Eye (tissue), 1 donor: ENCODE data around the gene RUNX2.

Experiments
- DNase-seq: peaks from one replicate; pipeline ENCODE4 v3.0.0-alpha.2; 2015

Gene RUNX2

GRCh38 chr6:45415788-45416518 lies 87.8 kb downstream of the RUNX2 start:
- no peak for DNase-seq

- no peak for DNase-seq
Observed at GRCh38 chr6:45416700-45417099, 88.6 kb downstream of the RUNX2 start.

DNA sequence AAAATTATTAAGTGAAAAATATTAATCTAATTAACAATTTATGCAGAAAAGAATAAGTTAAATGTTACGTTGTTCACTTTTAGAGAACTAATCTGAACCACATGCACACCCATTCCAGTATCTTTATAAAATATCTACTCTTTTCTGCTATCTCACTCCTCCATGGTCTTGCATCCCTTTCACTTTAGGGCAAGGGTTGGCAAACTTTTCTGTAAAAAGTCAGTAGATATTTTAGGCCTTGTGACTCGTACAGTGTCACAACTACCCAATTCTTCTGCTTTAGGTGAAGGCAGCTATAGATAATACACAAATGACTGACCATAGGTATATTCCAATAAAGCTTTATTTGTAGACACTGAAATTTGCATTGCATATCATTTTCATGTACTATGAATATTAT lies 89.3 kb downstream of the RUNX2 start:
- no peak for DNase-seq

- peak; percentile 79 for DNase-seq
Observed at GRCh38 chr6:45419571-45420082, 91.5 kb downstream of the RUNX2 start.

DNA sequence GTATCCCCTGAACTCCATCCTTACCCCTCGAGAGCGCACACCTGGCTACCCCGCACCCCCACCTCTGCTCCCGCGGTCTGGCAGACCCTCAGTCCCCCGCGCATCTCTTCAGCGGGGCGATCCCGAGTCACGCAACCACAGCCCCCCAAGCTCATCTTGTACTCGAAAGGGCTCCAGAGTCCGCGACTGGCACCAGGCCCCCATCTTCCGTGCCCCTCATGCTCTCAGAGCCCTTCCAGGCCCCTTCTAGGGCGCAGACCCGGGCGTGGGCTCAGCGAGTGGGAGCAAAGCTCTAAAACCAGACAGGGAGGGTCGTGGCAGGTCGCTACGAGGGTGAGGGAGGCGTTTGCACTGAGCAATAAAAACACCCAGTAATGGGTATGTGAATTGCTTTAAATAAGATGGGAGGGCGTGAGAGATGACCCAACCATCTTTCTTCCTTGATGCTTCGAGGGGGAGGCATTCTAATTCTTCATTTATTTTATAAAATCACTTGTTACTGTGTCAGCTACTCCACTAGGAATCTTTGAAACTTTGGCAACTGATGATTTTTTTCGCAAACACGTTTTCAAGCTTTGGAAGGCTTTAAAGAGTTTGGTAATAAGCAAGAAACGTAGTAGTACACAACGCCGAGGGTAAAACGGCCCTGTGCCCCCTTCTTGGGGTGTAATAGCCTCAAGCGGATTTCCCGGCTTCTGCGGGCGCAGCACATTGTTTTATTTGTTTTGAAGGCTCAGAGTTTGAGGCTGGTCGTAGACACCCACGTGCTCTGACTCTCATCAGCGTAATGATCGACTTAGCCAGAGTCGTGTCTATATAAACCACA lies 92.2 kb downstream of the RUNX2 start:
- DNase-seq: peak; percentile 72

- DNase-seq: no peak
Observed at GRCh38 chr6:45420909-45421708, 93.0 kb downstream of the RUNX2 start.

DNA sequence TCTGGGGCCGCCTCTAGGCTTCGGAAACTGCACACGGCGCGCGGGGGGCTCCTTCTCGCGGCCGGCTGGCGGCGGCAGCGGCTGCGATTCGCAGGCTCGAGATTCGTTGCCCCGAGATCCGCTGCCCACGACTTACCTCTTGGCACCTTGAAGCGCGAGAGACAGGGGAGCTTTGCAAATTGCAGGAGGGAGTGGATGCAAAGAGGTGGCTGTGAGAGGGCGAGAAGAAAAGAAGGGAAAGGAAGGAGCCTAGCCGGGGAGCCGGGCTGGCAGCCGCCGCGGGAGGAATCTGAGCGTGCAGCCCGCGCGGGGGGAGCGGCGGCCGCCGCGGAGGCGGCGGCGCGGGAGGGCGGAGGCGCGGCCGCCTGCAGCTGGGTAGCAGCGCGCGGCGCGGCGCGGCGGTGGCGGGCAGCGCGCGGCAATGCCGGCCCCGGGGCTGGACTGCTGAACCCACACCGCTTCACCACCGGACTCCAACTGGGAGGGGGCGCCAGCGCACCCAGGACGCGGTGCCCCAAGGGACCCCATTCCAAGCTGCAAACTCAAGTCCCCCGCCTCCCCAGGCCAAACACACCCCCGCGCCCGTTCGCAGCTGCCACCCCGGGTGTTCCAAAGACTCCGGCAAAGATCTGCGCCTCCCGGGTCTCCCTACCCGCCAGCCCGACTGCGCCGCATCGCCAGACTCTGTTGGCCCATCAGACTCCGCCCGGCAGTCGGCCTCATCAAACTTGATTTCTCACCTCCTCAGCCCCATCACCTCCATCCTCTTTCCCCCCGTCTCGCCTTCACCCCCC lies 93.8 kb downstream of the RUNX2 start:
- DNase-seq: peak; percentile 86

DNA sequence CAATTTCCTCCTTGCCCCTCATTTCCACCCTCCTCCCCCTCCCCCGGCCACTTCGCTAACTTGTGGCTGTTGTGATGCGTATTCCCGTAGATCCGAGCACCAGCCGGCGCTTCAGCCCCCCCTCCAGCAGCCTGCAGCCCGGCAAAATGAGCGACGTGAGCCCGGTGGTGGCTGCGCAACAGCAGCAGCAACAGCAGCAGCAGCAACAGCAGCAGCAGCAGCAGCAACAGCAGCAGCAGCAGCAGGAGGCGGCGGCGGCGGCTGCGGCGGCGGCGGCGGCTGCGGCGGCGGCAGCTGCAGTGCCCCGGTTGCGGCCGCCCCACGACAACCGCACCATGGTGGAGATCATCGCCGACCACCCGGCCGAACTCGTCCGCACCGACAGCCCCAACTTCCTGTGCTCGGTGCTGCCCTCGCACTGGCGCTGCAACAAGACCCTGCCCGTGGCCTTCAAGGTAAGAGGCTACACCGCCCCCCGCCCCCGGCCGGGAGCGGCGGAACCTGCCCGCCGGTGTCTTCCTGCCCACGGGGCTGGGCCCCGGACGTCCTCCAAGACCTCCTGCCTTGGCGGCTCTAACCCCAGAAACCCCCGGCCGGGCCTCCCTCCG lies 94.5 kb downstream of the RUNX2 start:
- peak; percentile 81 for DNase-seq

- no peak for DNase-seq
Observed at GRCh38 chr6:45423111-45423823, 95.1 kb downstream of the RUNX2 start.

DNA sequence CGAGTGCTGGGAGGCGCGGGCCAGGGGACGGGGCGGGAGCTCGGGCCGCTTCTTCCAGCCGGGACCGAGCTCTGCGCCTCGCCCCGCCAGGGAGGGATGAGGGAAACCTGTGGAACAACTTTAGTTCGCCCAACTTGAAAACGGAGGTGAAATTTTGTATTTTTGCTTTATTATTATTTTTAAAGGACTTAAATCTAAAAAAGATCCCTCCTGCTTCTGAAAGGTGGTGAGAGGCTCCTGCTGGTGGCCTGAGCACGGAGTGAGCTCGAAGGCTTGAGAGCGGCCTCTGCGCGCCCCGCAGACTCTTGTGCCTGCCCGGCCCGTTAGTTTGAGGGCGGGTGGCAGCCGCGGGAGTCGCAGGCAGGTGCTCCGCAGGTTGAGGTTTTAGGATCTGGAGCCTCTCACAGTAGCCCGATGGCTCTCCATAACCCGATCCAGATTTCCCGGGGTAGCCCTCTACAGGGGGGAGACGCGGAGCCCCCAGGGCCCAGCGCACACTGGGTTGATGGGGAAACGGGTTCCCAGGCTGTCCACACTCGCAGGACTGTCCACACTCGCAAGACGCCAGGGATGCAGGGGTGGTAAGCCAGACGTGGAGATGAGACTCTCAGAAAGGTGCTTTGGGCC lies 95.8 kb downstream of the RUNX2 start:
- DNase-seq: peak; percentile 65

DNA sequence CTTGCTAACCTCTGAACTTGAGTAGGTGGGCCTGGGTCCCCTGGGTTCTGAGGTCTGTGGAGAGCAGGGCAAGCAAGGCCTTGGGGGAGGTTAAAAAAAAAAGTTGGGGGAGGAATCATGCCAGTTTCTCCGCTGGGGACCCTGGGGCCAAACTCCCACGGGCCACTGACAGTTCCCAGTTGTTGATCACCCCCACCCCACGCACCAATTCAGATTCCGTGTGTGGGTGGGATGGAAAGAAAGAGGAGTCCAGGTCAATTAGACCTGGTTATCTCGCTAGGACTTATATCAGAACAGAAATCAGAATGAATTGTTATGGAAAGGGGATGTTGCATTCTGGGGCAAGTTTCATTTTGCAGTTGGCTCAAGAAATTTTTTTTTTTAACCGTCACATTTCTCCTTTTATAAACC lies 96.3 kb downstream of the RUNX2 start:
- no peak for DNase-seq

DNA sequence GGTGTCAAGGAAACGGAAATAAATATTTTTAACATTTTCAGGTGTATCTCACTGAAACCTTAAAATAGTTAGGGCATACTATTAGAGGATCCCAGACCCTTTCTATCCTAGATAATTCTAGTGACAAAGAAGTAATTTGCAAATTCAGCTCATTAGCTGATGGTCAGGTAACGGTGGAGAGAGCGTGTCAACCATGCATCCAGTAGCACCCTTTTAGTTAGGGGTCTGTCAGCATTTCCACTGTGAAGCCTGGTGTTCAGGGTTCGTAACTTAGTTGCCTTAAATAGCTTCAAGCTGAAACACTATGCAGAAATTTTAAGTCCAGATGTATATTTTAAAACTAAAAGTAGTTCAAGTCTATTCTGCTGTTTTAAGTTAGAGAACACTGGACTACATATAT lies 98.1 kb downstream of the RUNX2 start:
- no peak for DNase-seq

- no peak for DNase-seq
Observed at GRCh38 chr6:45427726-45428125, 99.6 kb downstream of the RUNX2 start.

DNA sequence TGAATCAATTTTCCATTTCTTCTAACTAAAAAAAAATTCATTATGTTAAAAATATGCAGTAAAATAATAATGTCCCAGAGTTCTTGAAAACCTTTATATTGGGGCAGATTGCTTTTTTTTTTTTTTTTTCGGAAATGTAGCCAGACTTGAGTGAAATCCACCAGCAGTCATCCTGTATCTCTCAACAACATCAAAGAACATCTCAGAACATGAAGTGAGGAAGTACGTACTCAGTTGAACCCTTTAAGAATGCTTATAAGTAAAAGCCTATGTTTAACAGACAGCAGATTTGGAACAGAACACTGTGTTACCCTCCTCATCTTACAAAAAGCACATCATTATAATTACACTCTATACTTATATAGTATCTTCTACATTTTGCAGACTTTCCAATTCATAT lies 100.6 kb downstream of the RUNX2 start:
- DNase-seq: no peak

- no peak for DNase-seq
Observed at GRCh38 chr6:45430590-45431202, 102.6 kb downstream of the RUNX2 start.

- no peak for DNase-seq
Observed at GRCh38 chr6:45431317-45432065, 103.4 kb downstream of the RUNX2 start.

DNA sequence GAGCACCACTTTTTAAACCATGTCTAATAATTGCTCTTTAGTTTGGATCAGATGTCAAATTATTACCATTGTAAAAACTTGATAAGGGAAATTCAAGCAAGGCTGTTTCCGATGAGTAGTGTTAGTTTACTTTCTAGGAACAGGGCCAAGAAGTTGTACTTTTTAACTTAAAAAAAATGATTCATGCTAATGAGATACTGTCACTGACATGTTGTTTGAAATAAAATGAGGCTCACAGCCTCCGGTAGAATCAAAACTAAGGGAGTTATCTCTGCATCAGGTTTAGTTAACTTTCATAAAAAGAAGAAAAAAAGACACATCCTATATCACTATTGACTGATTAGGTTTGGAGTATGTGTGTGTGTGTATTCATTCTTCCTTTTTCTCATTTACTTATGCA lies 104.8 kb downstream of the RUNX2 start:
- DNase-seq: no peak

DNA sequence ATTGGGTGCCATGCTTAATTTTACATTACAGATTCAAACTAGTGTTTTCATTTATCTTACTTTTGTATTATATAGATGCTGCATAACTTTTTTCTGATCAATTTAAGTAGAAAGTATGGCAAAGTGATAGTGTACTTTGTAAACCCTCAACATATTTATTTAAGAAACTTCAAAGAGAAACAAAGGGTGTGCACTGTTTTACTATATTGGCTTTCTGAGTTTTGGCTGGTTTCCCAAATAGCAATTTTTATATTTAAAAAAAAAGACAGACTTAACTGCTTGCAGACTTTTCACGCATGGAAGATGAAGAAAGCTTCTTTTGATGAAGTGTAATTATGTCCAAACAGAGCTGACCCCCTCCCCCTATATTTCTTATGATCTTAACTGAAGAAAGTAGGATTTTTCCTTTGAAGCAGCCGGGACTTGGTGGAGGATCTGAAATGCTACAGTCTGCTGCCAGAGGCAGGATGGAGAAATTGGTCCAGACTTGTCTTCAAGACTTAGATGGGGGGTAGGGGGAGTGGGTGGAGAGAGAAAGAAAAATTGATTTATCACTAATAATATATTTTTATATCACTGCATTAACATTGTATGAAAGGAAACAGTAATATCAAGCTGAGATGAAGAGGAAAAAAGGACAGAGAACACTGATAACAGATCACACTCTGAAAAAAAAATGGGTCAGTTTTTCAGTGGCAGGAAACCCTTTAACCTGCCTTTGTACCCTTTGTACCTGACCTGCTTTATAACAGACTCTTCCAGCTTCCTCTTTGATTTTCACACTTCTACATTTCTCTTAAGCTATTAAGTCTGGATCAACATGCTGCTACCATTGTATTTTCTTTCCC lies 105.6 kb downstream of the RUNX2 start:
- peak; percentile 23 for DNase-seq

DNA sequence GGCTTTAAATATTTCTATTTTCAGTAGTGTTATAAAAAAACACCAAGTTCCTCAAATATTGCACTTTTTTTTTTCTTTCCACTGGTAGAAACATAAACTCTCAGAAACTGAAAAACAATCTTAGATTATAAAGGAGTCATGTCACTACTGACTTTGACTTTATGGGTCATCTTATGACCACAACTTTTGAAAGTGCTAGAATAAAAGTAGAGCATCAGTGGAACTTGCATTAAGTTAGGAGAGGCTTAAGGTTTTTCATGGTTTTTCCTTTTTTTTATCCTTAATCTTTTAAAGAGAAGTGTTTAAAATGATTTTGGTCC lies 106.2 kb downstream of the RUNX2 start:
- DNase-seq: no peak
